ENCODE data around the gene DNAAF1.
"Not testable (repeated sequence)": the region's sequence is repeated elsewhere in the genome, so short reads cannot be mapped to it uniquely, and the experiment has no call there.

The DNAAF1 gene

GRCh38 chr16:84212154-84212553, 67.0 kb downstream of the DNAAF1 start:
- DNase-seq (ENCODE audit: low read depth in 3 of 3) = no peak

DNA sequence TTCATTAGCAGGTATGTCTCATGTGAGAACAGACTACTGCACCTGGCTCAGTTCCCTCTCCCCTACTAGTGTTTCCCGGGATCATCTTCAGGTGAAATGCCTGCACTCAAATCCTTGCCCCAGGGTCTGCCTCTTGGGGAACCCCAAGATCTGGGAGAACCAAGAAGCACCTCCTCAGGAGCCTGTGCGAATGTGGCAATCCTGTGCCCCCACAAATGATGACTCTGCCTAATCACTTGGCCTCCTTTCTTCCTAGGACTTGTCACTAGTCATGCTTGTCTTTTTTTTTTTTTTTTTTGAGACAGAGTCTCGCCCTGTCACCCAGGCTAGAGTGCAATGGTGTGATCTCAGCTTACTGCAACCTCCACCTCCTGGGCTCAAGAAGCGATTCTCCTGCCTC, 67.5 kb downstream of the DNAAF1 start:
- no peak for DNase-seq (ENCODE audit: low read depth in 3 of 3)

- no peak for DNase-seq (ENCODE audit: low read depth in 3 of 3)
Measured at GRCh38 chr16:84214451-84215066, 69.5 kb downstream of the DNAAF1 start.

- DNase-seq (ENCODE audit: low read depth in 3 of 3) = no peak
Measured at GRCh38 chr16:84215531-84215930, 70.4 kb downstream of the DNAAF1 start.

DNA sequence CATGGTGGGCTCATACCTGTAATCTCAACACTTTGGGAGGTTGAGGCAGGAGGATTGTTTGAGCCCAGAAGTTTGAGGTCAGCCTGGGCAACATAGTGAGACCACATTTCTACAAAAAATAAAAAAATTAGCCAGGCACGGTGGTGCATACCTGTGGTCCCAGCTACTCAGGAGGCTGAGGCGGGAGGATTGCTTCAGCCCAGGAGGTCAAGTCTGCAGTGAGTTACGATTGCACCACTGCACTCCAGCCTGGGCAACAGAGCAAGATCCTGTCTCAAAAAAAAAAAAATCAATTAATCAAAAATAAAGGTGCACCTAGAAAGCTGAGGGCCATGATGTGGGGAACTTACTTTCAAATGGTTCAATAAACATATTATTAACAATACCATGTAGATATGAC, 71.0 kb downstream of the DNAAF1 start:
- DNase-seq (ENCODE audit: low read depth in 3 of 3) = not testable (repeated sequence)

- no peak for DNase-seq (ENCODE audit: low read depth in 3 of 3)
Measured at GRCh38 chr16:84218176-84218823, 73.2 kb downstream of the DNAAF1 start.

- DNase-seq (ENCODE audit: low read depth in 3 of 3) = no peak
Measured at GRCh38 chr16:84218956-84219355, 73.8 kb downstream of the DNAAF1 start.

- no peak for DNase-seq (ENCODE audit: low read depth in 3 of 3)
Measured at GRCh38 chr16:84220851-84221250, 75.7 kb downstream of the DNAAF1 start.

DNA sequence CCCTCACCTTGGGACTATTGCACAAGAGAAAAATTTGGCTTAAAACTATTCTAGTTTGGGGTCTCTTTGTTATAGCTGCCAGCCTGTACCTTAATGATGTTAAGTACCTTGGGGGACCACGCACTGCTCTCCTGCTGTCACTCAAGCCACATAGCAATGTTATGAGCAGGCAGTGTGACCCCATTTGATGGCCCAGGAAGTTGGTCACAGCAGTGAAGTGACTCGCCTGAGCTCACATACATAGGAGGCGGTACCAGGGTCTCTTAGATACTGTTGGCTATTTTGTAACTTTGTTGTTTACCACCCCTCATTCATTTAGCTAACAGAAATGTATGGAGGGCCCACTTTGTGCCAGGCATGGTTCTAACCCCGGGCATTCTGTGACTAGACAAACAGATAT, 78.3 kb downstream of the DNAAF1 start:
- no peak for DNase-seq (ENCODE audit: low read depth in 3 of 3)

DNA sequence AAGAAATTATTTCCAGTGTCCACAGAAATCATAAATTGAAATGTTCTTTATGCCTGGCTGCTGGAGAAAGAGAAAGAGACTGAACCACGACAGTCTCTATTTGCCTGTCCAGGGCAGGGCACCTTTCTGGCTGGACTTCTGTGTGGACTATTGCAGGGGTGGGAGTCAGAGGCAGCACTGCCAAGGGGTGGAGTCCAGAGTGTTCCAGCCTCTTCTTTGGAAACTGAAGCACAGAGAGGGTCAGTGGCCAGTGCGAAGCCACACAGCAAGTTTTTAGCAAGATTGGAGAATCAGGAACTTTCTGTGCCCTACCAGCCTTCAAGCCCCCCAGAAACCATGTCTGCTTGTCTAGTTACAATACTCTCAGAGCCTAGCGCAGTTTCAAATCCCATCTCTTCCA, 79.4 kb downstream of the DNAAF1 start:
- no peak for DNase-seq (ENCODE audit: low read depth in 3 of 3)

DNA sequence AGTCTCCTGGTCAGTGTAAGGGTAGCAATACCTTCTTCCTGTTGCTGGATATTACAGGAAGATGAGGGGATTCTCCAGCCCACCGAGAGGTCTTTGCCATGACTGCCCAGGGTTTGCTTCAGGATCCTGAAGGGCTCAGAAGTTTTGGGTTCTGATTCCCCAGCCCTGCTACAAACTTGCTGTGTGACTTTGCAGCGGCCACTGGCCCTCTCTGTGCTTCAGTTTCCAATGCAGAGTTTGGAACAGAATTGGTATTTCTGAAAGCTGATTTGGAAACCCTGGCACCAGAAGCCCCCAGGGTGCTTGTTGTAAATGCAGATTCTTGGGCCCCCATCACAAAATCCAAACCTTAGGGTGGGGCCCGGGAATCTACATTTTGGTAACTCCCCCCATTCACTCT, 80.0 kb downstream of the DNAAF1 start:
- no peak for DNase-seq (ENCODE audit: low read depth in 3 of 3)

GRCh38 chr16:84225571-84225970, 80.5 kb downstream of the DNAAF1 start:
- no peak for DNase-seq (ENCODE audit: low read depth in 3 of 3)

GRCh38 chr16:84226026-84226425, 80.9 kb downstream of the DNAAF1 start:
- no peak for DNase-seq (ENCODE audit: low read depth in 3 of 3)
